IPS DF 6.9 (cell line): ENCODE data around the gene PSMG4.

Experiments used
- DNase-seq: peaks from one replicate; pipeline ENCODE4 v3.0.0-alpha.2; 2013; ENCODE audit warnings: low read depth, low spot score
- H3K27ac ChIP-seq: one replicate; pipeline ENCODE4 v1.5.1; 2013; ENCODE audit warnings: low read length, control low read depth
- H3K27me3 ChIP-seq: 2 replicates; pipeline ENCODE4 v1.6.1; 2013; ENCODE audit warnings: mild to moderate bottlenecking, low read length; ENCODE audit not compliant: control insufficient read depth, insufficient read depth
- H3K36me3 ChIP-seq: 2 replicates; pipeline ENCODE4 v1.6.1; 2013; ENCODE audit warnings: low read length; ENCODE audit not compliant: control insufficient read depth, insufficient read depth
- H3K4me1 ChIP-seq: 2 replicates; pipeline ENCODE4 v1.6.1; 2013; ENCODE audit warnings: low read length; ENCODE audit not compliant: control insufficient read depth, insufficient read depth
- H3K4me3 ChIP-seq: 2 replicates; pipeline ENCODE4 v1.5.1; 2013; ENCODE audit warnings: mild to moderate bottlenecking, low read length
- H3K9me3 ChIP-seq: 2 replicates; pipeline ENCODE4 v1.6.1; 2013; ENCODE audit warnings: low read length, inconsistent platforms; ENCODE audit not compliant: control insufficient read depth, insufficient read depth
- WGBS: extraction: QIAGEN DNeasy Blood & Tissue Kit; methylation state at CpG from one replicate; pipeline ENCODE4 v1.1.7; 2013; ENCODE audit warnings: mixed read lengths, missing lambda C conversion rate; ENCODE audit not compliant: insufficient read length, insufficient coverage; 5-methylcytosine and 5-hydroxymethylcytosine counted together

Gene PSMG4

DNA sequence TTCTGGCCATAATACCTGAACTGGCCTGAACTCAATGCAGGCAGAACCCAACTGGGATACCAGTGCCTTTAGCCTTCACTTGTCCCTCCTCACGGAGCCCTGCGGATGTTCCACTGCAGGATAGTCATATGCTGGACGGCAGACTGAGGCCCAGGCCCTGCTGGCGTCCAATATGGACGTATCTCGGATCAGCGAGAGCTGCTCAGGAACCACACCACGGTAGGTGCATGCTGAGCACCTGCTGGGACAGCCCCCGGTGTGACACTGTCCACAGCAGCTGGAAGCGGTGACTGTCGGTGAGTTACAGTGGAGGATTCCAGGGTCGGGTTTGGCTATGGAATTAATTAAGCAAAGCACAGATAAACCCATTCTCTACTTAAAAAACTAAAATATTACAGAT is 48.7 kb downstream of the PSMG4 start:
- WGBS = no CpG with 5 or more reads among the region's 12 CpGs
- no peaks in the 10 kb centered on the region for H3K9me3 ChIP-seq
- DNase-seq = no peak
- no peak overlapping the region for H3K4me3 ChIP-seq
- H3K36me3 ChIP-seq = no peaks in the 10 kb centered on the region
- H3K4me1 ChIP-seq = no peaks in the 10 kb centered on the region; the same call in 1 of the 2 replicates
- no peaks in the 10 kb centered on the region; the same call in 1 of the 2 replicates for H3K27me3 ChIP-seq
- H3K27ac ChIP-seq = no peak overlapping the region

DNA sequence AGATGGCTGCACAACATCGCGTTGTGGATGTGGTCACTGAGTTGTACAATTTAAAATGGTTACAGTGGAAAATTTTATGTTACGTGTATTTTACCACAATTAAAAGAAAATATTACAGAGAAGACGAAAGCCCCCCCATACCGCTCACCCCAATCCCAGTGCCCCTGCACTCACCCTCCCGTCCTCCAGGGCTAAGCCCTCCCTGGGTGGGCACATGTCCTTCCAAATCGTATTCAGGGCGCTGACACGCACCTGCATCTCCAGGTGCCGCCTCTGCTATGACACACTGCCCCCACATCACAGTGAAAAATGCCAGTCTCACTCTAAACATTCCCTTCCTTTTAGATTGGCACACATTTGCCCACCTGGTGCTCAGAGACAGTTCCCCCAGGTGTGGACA is 49.4 kb downstream of the PSMG4 start:
- no peak for DNase-seq

DNA sequence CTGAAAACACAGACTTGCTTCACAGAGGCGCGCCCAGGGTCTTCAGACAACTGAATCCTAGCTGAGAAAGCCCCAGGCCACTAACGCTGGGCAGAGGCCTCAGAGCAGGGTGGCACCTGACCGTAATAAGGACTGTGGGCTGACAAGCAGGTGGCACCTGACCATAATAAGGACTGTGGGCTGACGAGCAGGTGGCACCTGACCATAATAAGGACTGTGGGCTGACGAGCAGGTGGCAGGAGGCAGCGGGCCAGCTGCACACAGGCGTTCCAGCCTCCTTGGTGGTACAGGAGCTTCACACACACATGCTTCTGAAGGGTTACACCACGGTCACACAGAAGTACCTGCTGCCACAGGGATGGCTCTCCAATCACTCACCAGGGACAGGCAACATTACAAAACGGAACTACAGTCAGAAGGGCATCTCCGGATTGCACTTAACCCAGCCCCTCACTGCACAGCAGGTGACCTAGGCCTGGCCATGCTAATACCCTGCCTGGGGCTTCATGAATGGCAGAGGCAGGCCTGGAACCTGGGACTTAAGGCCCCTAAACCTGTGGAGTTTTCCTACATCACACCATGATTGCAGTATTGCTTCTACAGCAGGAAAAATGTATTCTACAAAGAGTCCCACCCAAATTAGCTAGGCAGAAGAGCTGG is 50.8 kb downstream of the PSMG4 start:
- Histone ChIP-seq H3K4me3 (no peak overlapping the region), H3K27me3 (no peaks in the 10 kb centered on the region), H3K36me3 (0 out of 2 replicates have a peak, but pooled peaks cover 2% of the 10 kb centered on the region), H3K9me3 (no peaks in the 10 kb centered on the region), H3K4me1 (no peaks in the 10 kb centered on the region; the same call in 1 of the 2 replicates), H3K27ac (no peak overlapping the region)
- DNase-seq = no peak
- WGBS = no CpG with 5 or more reads among the region's 11 CpGs

More for the DNA sequence above, 49.4 kb downstream of the PSMG4 start:
- no peak overlapping the region for H3K4me3 ChIP-seq
- no peaks in the 10 kb centered on the region; the same call in 1 of the 2 replicates for H3K4me1 ChIP-seq
- H3K36me3 ChIP-seq = 0 out of 2 replicates have a peak, but pooled peaks cover 2% of the 10 kb centered on the region
- WGBS = no CpG with 5 or more reads among the region's 10 CpGs
- H3K9me3 ChIP-seq = no peaks in the 10 kb centered on the region
- H3K27me3 ChIP-seq = no peaks in the 10 kb centered on the region; the same call in 1 of the 2 replicates
- no peak overlapping the region for H3K27ac ChIP-seq

DNA sequence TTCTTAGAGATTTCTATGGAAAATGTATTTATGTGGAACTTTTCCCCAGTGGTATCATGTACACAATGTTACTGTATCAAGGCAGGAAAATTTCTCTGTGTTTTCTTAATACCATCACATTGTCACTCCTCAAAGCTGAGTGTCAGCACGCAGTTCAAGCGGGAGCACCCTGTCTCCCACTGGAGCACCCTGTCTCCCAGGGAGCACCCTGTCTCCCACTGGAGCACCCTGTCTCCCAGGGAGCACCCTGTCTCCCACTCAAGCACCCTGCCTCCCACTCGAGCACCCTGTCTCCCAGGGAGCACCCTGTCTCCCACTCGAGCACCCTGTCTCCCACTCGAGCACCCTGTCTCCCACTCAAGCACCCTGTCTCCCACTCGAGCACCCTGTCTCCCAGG is 51.3 kb downstream of the PSMG4 start:
- Histone ChIP-seq H3K27me3 (no peaks in the 10 kb centered on the region), H3K9me3 (no peaks in the 10 kb centered on the region), H3K4me1 (no peaks in the 10 kb centered on the region; the same call in 1 of the 2 replicates), H3K4me3 (no peak overlapping the region), H3K27ac (no peak overlapping the region), H3K36me3 (0 out of 2 replicates have a peak, but pooled peaks cover 2% of the 10 kb centered on the region)
- no CpG with 5 or more reads among the region's 6 CpGs for WGBS
- DNase-seq = no peak

DNA sequence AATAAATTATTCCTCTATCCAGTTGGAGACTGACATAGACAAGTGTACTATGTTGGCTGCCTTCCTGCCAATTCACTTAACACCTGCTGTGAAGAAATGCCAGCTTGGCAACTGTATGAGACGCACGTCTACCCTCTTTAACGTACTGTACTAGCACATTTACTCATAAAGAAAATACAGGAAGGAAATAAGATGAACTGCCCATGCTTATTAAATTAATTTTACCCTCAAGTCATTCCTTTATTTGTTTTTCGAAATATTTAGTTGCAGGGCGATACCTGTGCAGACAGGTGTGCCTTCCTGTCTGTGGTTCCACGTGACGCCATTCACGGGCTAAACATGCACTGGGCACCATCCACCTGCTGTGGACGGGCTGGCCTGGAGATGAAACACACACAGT is 52.0 kb downstream of the PSMG4 start:
- Histone ChIP-seq H3K4me3 (no peak overlapping the region), H3K36me3 (0 out of 2 replicates have a peak, but pooled peaks cover 2% of the 10 kb centered on the region), H3K27me3 (no peaks in the 10 kb centered on the region), H3K4me1 (no peaks in the 10 kb centered on the region; the same call in 1 of the 2 replicates), H3K9me3 (no peaks in the 10 kb centered on the region), H3K27ac (no peak overlapping the region)
- WGBS = no CpG with 5 or more reads among the region's 9 CpGs
- no peak for DNase-seq

DNA sequence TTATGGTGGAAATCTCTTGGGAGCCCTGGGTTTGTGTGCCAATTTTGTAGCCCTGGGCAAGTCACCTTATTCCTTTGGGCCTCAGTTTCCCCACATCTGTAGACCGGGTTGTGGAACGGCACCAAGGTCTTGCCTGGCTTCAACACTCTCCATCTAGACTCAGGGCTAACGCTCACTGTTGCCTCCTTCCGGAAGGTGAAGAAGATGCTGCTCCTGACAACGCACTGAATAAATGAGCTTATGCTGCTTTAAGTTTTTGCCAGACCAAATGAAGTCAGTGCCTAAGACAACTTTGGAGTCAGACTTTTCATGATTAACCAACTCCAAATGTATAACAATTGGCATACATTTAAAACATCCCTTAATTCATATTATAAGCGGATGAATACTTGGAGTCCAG is 53.1 kb downstream of the PSMG4 start:
- Histone ChIP-seq H3K4me3 (no peak overlapping the region), H3K27ac (no peak overlapping the region), H3K9me3 (no peaks in the 10 kb centered on the region), H3K36me3 (0 out of 2 replicates have a peak, but pooled peaks cover 2% of the 10 kb centered on the region), H3K4me1 (no peaks in the 10 kb centered on the region; the same call in 1 of the 2 replicates), H3K27me3 (no peaks in the 10 kb centered on the region)
- no peak for DNase-seq
- no CpG with 5 or more reads among the region's 6 CpGs for whole genome bisulfite sequencing

DNA sequence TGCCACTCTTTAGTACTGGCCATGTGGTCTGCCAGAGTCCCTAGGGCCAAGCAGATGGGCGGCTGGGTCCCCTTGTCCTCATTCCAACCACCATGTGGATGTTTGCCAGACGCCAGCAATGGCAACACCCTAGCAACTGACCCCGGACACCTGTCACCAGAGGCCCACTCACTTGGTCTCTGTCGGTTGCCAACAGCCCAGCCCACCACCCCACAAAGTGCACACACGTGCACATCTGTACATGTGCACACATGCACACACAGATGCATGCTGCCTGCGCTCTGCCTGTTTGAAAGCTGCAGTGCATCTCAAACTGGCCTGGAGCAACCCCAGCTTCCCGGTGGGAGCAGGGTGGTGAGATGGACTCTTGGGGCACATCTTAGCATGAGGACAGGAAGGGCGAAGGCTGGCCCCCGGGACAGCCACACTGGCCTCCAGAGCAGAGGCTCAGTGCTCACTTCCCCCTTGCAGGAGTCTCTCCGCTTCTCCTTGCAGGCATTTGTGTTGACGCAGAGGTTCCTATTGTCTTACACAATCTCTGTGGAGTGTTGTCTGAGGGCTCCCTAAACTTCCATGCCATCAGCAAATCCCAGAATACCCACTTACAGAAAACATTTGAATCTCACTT is 54.0 kb downstream of the PSMG4 start:
- 0 out of 2 replicates have a peak, but pooled peaks cover 2% of the 10 kb centered on the region for H3K36me3 ChIP-seq
- H3K27me3 ChIP-seq = no peaks in the 10 kb centered on the region
- no peaks in the 10 kb centered on the region for H3K9me3 ChIP-seq
- H3K4me1 ChIP-seq = no peaks in the 10 kb centered on the region; the same call in 1 of the 2 replicates
- H3K4me3 ChIP-seq = no peak overlapping the region
- no peak overlapping the region for H3K27ac ChIP-seq
- WGBS = no CpG with 5 or more reads among the region's 11 CpGs
- no peak for DNase-seq

DNA sequence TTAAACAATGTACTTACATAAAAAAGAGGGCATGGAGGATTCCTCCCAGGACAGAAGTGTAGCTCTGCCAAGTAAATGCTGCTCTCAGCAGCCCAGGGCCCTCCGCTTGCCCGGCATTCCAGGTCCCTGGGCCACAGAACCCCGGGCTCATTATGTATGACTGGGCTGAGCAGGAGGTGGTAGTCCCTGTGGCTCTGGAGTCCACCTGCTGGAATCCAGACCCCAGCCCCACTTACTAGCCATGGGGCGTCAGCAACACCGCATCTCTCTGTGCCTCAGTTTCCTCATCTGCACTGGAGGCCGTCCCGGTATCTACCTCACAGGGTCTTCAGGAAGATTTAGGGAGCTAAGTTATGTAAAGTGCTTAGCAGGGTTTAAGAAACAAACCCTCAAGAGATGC is 55.4 kb downstream of the PSMG4 start:
- H3K36me3 ChIP-seq = 0 out of 2 replicates have a peak, but pooled peaks cover 2% of the 10 kb centered on the region
- H3K27me3 ChIP-seq = no peaks in the 10 kb centered on the region
- H3K4me3 ChIP-seq = no peak overlapping the region
- no peaks in the 10 kb centered on the region for H3K4me1 ChIP-seq
- H3K9me3 ChIP-seq = no peaks in the 10 kb centered on the region
- no peak for DNase-seq
- no CpG with 5 or more reads among the region's 7 CpGs for WGBS
- no peak overlapping the region for H3K27ac ChIP-seq

DNA sequence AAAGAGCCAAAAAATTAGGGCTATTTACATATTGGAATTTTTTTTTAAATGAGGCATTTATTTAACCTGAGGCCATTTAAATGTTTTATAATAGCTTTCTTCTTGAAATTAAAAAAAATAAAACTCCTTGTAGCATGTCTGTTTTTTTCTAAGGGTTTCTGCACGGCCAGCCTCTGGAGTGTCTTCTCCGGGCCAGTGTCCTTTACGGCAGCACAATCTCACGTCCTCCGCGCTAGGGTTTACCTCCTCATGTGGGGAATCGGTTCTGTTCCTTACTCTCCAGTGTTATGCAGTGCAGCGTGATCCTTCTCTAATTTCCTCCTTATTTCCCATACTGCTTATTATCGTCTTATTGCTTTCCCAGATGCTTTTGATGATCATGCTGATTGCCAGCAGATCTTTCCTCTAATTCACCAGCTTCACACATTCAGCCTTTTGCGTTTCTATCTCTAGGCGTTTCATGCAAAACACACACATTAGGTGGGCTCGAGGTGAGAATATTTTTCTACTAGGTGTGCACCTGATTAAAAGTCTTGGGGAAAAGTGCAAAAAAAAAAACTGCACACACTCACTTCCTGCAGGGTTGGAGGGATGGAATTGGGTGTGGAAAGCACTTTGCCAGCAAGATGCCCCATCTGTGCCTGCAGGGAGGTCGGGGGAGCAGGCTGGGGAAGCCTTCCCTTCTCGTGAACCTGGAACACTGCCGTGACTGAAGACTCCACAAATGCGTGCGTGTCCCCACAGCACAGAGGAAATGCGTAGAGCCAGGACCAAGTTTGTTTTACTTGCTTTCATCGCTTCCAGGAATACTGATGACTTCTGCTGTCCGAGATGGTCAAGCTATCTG is 56.1 kb downstream of the PSMG4 start:
- DNase-seq = no peak
- no CpG with 5 or more reads among the region's 20 CpGs for WGBS
- Histone ChIP-seq H3K27me3 (no peaks in the 10 kb centered on the region), H3K9me3 (no peaks in the 10 kb centered on the region), H3K27ac (no peak overlapping the region), H3K4me3 (no peak overlapping the region), H3K4me1 (no peaks in the 10 kb centered on the region), H3K36me3 (0 out of 2 replicates have a peak, but pooled peaks cover 2% of the 10 kb centered on the region)

DNA sequence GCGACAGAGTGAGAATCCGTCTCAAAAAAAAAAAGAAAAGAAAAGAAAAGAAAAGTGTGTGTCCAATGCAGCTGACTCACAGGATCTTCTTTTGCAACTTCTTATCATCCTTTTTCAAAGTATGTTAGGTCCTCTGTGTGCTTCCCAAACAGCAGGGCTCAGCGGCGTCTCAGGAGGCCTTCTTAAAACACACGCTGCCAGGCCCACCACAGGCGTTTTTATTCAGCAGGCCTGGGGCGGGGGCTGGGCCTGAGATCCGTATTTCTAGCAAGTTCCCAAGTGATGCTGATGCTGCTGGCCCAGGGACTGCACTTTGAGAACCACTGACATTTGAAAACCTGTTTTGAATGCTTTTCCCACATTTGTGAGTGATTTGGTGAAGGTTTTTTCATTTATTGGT is 57.1 kb downstream of the PSMG4 start:
- WGBS = no CpG with 5 or more reads among the region's 8 CpGs
- Histone ChIP-seq H3K4me3 (no peak overlapping the region), H3K27me3 (no peaks in the 10 kb centered on the region), H3K9me3 (no peaks in the 10 kb centered on the region), H3K4me1 (no peaks in the 10 kb centered on the region), H3K36me3 (0 out of 2 replicates have a peak, but pooled peaks cover 2% of the 10 kb centered on the region), H3K27ac (no peak overlapping the region)
- no peak for DNase-seq
